ENCODE results near the gene GSE1.

GSE1 gene

GRCh38 chr16:85608515-85608885 is 4.6 kb upstream of the GSE1 start:
- Histone ChIP-seq H3F3A (ENCODE audit: control insufficient read depth, insufficient read depth) (peaks cover 9% of the 10 kb centered on the region), H3K27me3 (ENCODE audit: control insufficient read depth, low read length) (peaks cover 9% of the 10 kb centered on the region; the same call in 1 of the 2 replicates), H3K4me1 (ENCODE audit: control insufficient read depth, low read length) (peaks cover 52% of the 10 kb centered on the region), H3K4me3 (ENCODE audit: low read length) (no peak overlapping the region), H3K36me3 (ENCODE audit: control insufficient read depth, low read length) (no peaks in the 10 kb centered on the region), H4K20me1 (ENCODE audit: control insufficient read depth, insufficient read depth, low read depth, low read length) (peaks cover 20% of the 10 kb centered on the region), H3K9me3 (ENCODE audit: control insufficient read depth, insufficient read depth, low read length) (no peaks in the 10 kb centered on the region), H3K27ac (ENCODE audit: low read depth, low read length) (no peak overlapping the region), H3K79me2 (ENCODE audit: control insufficient read depth, low read length) (no peaks in the 10 kb centered on the region; the same call in 1 of the 2 replicates), H3K4me2 (ENCODE audit: low read length) (0 out of 2 replicates have a peak overlapping the region, but pooled peaks have one; percentile 3), H3K9me2 (replicated peaks; ENCODE audit: control insufficient read depth, low read length) (no peaks in the 10 kb centered on the region)
- no peak for TF ChIP-seq EZH2phosphoT487 (IDR thresholded peaks at IDR 0.05; ENCODE audit: borderline replicate concordance, low read length)
- TF ChIP-seq CTCF (IDR thresholded peaks at IDR 0.05; ENCODE audit: low read depth, low read length, poor library complexity, severe bottlenecking) = no peak

GRCh38 chr16:85608887-85609286 is 4.2 kb upstream of the GSE1 start:
- H3K4me1 ChIP-seq (ENCODE audit: control insufficient read depth, low read length) = peaks cover 50% of the 10 kb centered on the region
- TF ChIP-seq CTCF (IDR thresholded peaks at IDR 0.05; ENCODE audit: low read depth, low read length, poor library complexity, severe bottlenecking) (no peak), EZH2phosphoT487 (IDR thresholded peaks at IDR 0.05; ENCODE audit: borderline replicate concordance, low read length) (no peak)
- no peaks in the 10 kb centered on the region for H3K9me2 ChIP-seq (replicated peaks; ENCODE audit: control insufficient read depth, low read length)
- no peak overlapping the region for H3K27ac ChIP-seq (ENCODE audit: low read depth, low read length)
- H3K79me2 ChIP-seq (ENCODE audit: control insufficient read depth, low read length) = no peaks in the 10 kb centered on the region; the same call in 1 of the 2 replicates
- peaks cover 20% of the 10 kb centered on the region; the same call in 1 of the 2 replicates for H4K20me1 ChIP-seq (ENCODE audit: control insufficient read depth, insufficient read depth, low read depth, low read length)
- peaks cover 9% of the 10 kb centered on the region for H3F3A ChIP-seq (ENCODE audit: control insufficient read depth, insufficient read depth)
- H3K27me3 ChIP-seq (ENCODE audit: control insufficient read depth, low read length) = peaks cover 9% of the 10 kb centered on the region; the same call in 1 of the 2 replicates
- no peak overlapping the region for H3K4me3 ChIP-seq (ENCODE audit: low read length)
- no peaks in the 10 kb centered on the region for H3K9me3 ChIP-seq (ENCODE audit: control insufficient read depth, insufficient read depth, low read length)
- H3K4me2 ChIP-seq (ENCODE audit: low read length) = no peak overlapping the region
- H3K36me3 ChIP-seq (ENCODE audit: control insufficient read depth, low read length) = no peaks in the 10 kb centered on the region

- no peak overlapping the region for H3K4me2 ChIP-seq (ENCODE audit: low read length)
- H3K9me3 ChIP-seq (ENCODE audit: control insufficient read depth, insufficient read depth, low read length) = no peaks in the 10 kb centered on the region
- H3K9me2 ChIP-seq (replicated peaks; ENCODE audit: control insufficient read depth, low read length) = no peaks in the 10 kb centered on the region
- H3F3A ChIP-seq (ENCODE audit: control insufficient read depth, insufficient read depth) = peaks cover 9% of the 10 kb centered on the region
- H3K27me3 ChIP-seq (ENCODE audit: control insufficient read depth, low read length) = peaks cover 9% of the 10 kb centered on the region; the same call in 1 of the 2 replicates
- H3K4me3 ChIP-seq (ENCODE audit: low read length) = no peak overlapping the region
- peaks cover 20% of the 10 kb centered on the region; the same call in 1 of the 2 replicates for H4K20me1 ChIP-seq (ENCODE audit: control insufficient read depth, insufficient read depth, low read depth, low read length)
- no peak for TF ChIP-seq EZH2phosphoT487 (IDR thresholded peaks at IDR 0.05; ENCODE audit: borderline replicate concordance, low read length)
- no peak for TF ChIP-seq CTCF (IDR thresholded peaks at IDR 0.05; ENCODE audit: low read depth, low read length, poor library complexity, severe bottlenecking)
- H3K27ac ChIP-seq (ENCODE audit: low read depth, low read length) = no peak overlapping the region
- H3K36me3 ChIP-seq (ENCODE audit: control insufficient read depth, low read length) = no peaks in the 10 kb centered on the region
- peaks cover 5% of the 10 kb centered on the region for H3K79me2 ChIP-seq (ENCODE audit: control insufficient read depth, low read length)
- peaks cover 54% of the 10 kb centered on the region for H3K4me1 ChIP-seq (ENCODE audit: control insufficient read depth, low read length)
These were observed 3.6 kb upstream of the GSE1 start for GRCh38 chr16:85609539-85609938.

Data from DOHH2 (cell line).